ENCODE data around the gene NKTR. TPM values are rescaled to one million over a fixed set of nuclear protein-coding genes. Genes with fewer than 3 reads are reported as not detected.

Gene NKTR
- total RNA-seq, 4 donors from 2014 or later: 130 to 244 (median 148) TPM

GRCh38 chr3:42664438-42664803, 63.9 kb downstream of the NKTR start:
- TF ChIP-seq, protein P1, sequence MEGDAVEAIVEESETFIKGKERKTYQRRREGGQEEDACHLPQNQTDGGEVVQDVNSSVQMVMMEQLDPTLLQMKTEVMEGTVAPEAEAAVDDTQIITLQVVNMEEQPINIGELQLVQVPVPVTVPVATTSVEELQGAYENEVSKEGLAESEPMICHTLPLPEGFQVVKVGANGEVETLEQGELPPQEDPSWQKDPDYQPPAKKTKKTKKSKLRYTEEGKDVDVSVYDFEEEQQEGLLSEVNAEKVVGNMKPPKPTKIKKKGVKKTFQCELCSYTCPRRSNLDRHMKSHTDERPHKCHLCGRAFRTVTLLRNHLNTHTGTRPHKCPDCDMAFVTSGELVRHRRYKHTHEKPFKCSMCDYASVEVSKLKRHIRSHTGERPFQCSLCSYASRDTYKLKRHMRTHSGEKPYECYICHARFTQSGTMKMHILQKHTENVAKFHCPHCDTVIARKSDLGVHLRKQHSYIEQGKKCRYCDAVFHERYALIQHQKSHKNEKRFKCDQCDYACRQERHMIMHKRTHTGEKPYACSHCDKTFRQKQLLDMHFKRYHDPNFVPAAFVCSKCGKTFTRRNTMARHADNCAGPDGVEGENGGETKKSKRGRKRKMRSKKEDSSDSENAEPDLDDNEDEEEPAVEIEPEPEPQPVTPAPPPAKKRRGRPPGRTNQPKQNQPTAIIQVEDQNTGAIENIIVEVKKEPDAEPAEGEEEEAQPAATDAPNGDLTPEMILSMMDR (IDR thresholded peaks at IDR 0.05; ENCODE audit: low read depth): no peak

DNA sequence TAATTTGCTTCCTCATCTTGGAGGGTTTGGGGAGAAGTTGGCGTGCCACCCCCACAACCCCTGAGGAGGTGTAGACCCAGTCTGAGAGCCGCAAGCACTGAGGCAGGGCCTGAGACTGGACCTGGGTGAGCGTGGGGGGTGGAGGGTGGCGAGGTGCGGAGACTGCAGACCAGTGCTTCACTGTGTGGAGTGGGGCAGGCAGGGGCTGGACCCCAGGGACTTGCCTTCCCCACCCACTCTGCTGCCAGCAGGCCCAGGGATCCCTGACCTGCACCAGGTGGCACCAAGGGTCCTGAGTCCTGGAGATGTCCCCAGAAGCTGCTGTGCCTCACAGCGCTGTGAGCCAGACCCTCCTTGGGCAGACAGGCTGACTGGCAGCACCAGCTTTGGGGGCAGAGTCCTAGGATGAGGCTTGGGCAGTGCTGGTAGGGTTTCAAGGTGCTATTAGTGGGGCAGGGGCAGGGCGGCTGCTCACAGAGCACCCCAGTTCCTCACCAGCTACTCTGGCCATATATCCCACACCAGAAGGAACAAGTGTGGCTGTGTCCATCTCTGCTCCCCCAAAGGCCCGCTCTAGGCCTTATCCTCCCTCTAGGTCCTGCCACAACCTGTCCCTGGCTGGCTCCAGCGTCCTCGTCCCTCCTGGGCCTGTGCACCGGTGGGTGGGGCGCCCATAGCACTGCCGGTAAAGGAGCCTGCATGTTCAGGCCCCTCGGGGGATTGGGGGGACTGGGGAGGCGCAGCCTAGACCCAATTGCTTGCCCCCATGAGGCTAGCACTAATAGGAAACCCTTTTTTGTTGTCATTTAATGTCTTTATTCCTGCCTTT, 64.8 kb downstream of the NKTR start:
- TF ChIP-seq, protein P1 (IDR thresholded peaks at IDR 0.05; ENCODE audit: low read depth): no peak

GRCh38 chr3:42666022-42666421, 65.5 kb downstream of the NKTR start:
- TF ChIP-seq, protein P1 (IDR thresholded peaks at IDR 0.05; ENCODE audit: low read depth): no peak

GRCh38 chr3:42666577-42666998, 66.1 kb downstream of the NKTR start:
- TF ChIP-seq, protein P1 (IDR thresholded peaks at IDR 0.05; ENCODE audit: low read depth): no peak

DNA sequence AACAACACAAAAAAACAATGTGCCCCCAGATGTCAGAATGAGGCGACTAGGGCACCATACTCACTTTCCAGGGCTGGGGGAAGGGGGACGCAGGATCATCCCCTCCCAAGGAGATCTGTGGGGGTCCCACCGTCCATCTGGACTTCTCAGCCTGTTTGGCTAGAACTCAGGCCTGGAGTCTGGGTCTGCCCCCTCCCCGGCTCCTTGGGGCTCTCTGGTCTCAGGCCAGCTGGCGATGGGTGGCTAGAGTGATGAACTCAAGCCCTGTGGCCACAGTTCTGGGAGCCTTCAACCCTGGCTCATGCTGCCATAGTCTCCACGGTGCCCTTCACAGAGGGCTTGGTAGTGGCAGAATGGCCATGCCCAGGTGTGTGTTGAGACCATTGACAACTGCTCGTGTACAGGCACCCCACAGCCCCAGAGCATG, 66.6 kb downstream of the NKTR start:
- TF ChIP-seq, protein P1 (IDR thresholded peaks at IDR 0.05; ENCODE audit: low read depth): no peak

DNA sequence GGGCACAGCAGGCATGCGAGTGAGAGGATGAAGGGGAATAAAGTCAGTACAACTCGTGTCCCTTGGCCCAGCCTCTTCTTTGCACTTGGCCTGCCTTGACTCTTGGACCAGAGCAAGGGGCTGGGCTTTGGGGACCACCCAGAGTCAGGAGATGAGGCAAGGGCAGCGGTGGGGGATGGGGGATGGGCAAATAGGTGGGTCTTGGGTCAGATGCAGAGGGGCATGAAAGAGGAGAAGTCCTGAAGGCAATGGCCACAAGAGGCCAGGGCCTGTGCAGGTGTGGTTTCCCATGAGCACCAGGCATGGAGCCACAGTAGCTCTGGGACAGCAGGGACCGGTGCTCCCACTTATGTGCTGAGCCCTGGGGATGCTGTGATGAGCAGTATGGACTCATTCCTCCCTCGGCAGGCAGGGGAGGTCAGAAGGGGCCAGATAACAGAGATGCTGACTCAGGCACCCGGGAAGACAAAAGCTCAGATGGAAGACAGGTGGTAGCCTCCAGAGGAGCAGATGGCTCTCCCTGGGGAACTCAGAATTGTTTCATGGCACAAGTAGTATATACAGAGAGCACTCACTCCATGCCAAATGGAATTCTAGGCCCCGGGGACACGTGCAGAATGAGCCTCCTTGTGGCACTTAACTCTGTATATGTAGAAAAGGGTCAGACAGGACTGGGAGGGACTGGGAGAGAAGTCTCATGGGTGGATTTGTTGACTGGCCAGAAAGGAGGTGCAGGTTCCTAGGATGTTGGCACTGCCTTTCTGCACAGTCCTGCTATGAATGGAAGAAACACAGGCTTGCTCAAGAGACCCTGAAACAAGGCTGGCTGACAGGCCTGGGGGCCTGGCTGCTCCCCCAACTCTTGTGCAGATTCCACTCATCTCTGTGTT, 67.3 kb downstream of the NKTR start:
- TF ChIP-seq, protein P1 (IDR thresholded peaks at IDR 0.05; ENCODE audit: low read depth): no peak

- TF ChIP-seq, protein P1 (IDR thresholded peaks at IDR 0.05; ENCODE audit: low read depth): no peak
Measured at GRCh38 chr3:42668413-42668760, 67.9 kb downstream of the NKTR start.

Measured in subcutaneous adipose tissue (tissue), 4 donors.